HG03280 (cell line): ENCODE measurements around the gene ALX4.

Experiments used
- ATAC-seq: cut with Tn5 transposase; IDR thresholded peaks from one replicate; pipeline ENCODE4 v1.9.1; 2021; ENCODE audit warnings: mild to moderate bottlenecking, moderate library complexity; ENCODE audit not compliant: unreplicated experiment

The ALX4 gene

GRCh38 chr11:44309478-44310205 is at the start of gene ALX4:
Gene ALX4, minus strand, starts transcription at chr11:44310139. Its CDS starts 77 bp downstream, at chr11:44310062.
- no peak for ATAC-seq

GRCh38 chr11:44359162-44359561 is 49.2 kb upstream of the ALX4 start:
- no peak for ATAC-seq

GRCh38 chr11:44358713-44359112 is 48.8 kb upstream of the ALX4 start:
- ATAC-seq: no peak

- no peak for ATAC-seq
These were observed 47.8 kb upstream of the ALX4 start for GRCh38 chr11:44357711-44358110.

GRCh38 chr11:44356351-44356750 is 46.4 kb upstream of the ALX4 start:
- no peak for ATAC-seq

GRCh38 chr11:44351898-44352498 is 42.1 kb upstream of the ALX4 start:
- ATAC-seq: no peak

DNA sequence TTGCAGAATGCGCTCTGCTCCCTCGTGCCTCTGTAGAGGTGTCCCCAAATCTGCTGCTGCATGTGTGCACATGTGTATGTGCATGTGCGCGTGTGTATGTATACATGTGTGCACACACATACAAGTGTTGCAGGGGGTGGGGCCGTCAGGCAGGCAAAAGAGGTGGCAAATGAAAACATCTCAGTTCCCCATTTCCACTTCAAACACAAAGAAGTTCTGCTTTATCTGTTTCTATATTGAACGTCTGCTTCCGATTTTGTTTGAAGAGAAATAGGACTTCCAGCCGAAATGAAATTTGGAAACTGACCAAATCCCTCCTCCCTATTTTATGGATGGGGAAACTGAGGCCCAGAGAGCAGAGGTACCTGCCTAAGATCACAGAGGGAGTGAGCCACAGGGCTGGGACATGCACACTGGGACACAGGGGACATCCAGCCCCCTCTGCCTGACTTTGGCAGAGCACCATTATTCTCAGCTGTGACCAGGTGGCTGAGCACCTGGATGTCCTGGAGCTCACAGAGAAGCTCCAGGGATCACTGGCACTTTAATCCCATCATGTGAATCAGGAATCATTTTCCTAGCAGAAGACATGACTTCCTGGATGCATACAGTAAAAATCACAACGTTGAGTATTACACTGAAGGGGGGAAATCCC is 41.2 kb upstream of the ALX4 start:
- no peak for ATAC-seq

DNA sequence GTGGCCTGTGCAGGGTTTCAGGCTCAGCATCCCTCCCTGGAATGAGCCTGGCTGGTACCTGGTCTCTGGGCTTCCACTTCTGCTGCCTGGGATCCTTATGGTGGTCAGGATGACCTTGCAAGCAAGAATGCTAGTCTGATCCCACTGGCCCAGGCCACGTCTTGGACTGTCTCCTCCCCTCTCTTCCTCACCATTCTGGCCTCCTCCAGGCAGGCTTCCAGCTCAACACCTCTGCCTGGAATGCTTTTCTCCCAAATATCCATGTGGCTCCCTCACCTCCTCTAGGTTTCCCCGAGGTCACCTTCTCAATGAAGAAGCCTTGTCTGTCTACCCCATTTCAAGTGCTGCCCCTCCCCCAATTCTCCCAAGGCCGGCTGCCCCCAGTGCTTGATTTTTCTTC is 39.4 kb upstream of the ALX4 start:
- ATAC-seq: no peak

DNA sequence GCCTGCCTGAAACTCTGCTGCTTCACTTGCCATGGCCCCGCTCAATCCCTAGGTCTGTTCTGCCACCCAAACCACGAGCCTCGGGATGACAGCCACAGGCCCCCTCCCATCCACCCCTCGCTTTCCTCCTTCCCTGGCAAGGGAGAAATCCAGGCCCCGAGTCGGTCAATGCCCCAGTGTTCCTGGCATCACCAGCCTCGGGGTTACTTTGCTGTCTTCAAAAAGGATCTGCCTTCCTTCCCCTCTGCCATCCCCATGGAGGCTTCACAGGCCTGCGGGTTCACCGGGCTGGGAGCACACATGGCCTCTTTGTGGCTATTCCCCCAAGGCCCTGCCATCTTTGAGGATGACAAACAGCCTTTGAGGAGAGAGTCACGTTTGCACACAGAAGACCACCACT is 38.8 kb upstream of the ALX4 start:
- no peak for ATAC-seq

GRCh38 chr11:44348114-44348513 is 38.2 kb upstream of the ALX4 start:
- no peak for ATAC-seq

DNA sequence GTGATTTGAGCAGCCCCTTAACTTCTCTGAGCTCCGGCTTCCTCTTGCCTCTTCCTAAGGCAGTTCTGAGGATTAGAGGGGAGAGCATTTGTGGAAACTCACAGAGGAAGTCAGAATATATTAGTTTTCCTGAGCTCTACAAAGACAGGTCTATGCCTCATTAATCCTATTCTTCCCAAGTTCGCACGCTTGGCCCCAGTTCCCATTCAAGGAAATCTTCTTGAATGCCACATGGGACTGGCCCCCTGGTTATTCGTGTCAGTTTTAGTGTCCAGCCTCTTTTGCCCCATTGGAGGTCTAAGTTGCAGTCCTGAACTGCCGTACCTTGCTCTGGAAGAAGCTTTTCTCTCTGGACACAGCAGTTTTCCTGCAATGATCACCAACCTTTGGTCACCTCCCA is 37.6 kb upstream of the ALX4 start:
- no peak for ATAC-seq

GRCh38 chr11:44346983-44347382 is 37.0 kb upstream of the ALX4 start:
- ATAC-seq: no peak

DNA sequence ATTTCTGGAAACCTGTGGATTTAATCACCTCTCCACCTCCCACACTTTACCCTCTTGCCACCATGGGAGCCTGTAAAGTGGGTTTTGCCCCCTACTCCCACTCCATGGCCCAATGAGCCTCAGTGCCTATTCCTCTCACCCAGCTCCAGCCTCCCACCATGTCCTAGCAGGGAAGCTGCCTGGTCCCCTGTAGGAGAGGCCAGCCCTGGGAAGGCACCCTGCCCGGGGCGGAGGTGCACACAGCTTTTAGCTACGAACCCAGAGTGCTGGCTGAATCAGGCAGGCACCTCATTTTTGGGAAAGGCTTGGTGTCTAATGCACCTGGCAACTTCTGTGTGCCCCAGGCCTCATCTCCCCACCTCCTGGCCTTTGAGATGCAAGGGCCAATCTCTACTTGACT is 35.8 kb upstream of the ALX4 start:
- no peak for ATAC-seq

DNA sequence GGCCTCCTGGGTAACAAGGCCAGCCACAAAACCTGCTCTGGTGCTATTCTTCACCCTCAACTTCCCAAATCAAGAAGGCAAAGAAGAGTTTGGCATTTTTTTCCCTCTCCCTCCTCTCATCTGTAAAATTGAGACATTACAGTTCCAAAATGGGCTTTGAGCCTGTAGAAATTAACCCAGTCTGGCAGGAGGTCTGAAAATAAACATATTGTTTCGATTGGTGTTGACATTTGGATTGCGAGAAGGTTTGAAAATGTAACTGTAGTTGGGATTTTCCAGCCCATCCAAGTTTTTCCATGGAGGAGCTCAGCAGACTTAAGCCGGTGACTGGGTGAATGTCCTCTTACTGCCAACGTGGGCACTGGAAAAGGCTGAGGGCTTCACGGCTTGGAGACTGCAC is 35.0 kb upstream of the ALX4 start:
- ATAC-seq: no peak

GRCh38 chr11:44344423-44344820 is 34.5 kb upstream of the ALX4 start:
- no peak for ATAC-seq

- ATAC-seq: no peak
These were observed 34.0 kb upstream of the ALX4 start for GRCh38 chr11:44343778-44344422.

GRCh38 chr11:44342616-44343015 is 32.7 kb upstream of the ALX4 start:
- no peak for ATAC-seq

DNA sequence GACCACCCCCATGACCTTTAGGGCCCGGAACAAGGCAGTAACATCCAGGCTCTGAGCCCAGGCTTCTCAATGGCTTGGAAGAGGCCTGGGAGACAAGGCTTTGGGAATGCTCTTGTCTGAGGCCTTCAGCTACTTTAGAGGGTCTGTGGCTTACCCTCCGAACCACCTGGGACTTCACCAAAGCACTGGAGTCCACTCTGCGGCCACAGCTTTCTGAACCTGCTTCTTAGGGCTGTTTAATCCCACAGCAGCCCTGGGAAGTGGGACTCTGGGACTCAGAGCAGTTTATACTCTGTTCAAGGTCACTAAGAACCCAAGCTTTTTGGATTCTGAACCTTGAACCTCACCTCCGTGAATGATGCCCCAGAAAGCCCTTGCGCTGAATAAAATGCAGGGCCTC is 30.7 kb upstream of the ALX4 start:
- ATAC-seq: no peak

DNA sequence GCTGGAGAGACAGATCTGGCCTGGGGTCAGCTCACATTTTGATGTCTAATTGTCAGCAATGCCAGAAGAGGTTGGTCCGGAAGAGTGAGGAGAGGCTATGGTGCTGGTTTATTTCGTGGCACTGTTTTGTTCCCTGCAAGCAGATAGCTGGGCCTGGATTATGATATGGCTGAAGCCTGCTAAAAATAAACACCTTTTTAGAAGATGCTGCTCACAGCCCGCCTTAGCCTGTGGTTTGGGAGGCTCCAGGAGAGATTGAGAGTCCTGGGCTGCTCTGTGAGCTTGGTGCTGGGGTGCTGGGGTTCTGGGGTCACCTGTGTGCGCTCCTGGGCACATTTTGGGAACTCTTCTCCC is 29.6 kb upstream of the ALX4 start:
- no peak for ATAC-seq

GRCh38 chr11:44338698-44339529 is 29.0 kb upstream of the ALX4 start:
- no peak for ATAC-seq

DNA sequence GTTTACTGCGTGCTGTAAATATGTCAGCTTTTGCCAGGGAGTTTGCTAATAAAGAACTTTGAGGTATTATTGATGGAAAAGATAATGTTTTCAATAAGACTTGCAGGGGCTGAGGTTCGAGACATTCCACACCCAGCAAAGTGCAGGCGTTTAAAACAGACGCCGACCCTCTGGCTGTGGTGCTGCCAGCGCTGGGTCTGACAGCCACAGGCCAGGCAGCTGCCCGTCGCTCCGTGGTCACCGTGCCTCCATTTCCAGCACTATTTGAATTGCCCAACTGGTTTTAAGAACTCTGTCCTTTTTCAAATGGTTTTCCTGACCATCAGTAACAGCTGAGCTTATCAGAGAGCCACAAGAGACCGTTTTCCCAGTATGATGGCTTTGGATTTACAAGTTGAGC is 28.1 kb upstream of the ALX4 start:
- ATAC-seq: no peak
